ELF-1 (cell line): ENCODE measurements around the gene PTGS2.
A peak's percentile ranks its signal among the peaks of the same experiment; 100 is the strongest.
"Not testable (repeated sequence)": the region's sequence is repeated elsewhere in the genome, so short reads cannot be mapped to it uniquely, and the experiment has no call there.

ENCODE experiments used
- DNase-seq: peaks from one replicate; pipeline ENCODE4 v3.0.0-alpha.2; 2016; ENCODE audit warnings: low read depth, low spot score

The PTGS2 gene

GRCh38 chr1:186670297-186671135, 9.7 kb downstream of the PTGS2 start:
- DNase-seq: no peak

GRCh38 chr1:186669784-186670183, 10.4 kb downstream of the PTGS2 start:
- not testable (repeated sequence) for DNase-seq

- not testable (repeated sequence) for DNase-seq
These were observed 16.0 kb downstream of the PTGS2 start for GRCh38 chr1:186664217-186664616.

GRCh38 chr1:186662752-186663151, 17.5 kb downstream of the PTGS2 start:
- no peak for DNase-seq

GRCh38 chr1:186659890-186660341, 20.3 kb downstream of the PTGS2 start:
- DNase-seq: no peak

GRCh38 chr1:186658999-186659398, 21.2 kb downstream of the PTGS2 start:
- DNase-seq: no peak

GRCh38 chr1:186657481-186657880, 22.7 kb downstream of the PTGS2 start:
- DNase-seq: no peak

- DNase-seq: no peak
These were observed 24.3 kb downstream of the PTGS2 start for GRCh38 chr1:186655876-186656275.

- no peak for DNase-seq
These were observed 25.5 kb downstream of the PTGS2 start for GRCh38 chr1:186654741-186655140.

GRCh38 chr1:186653312-186653711, 26.9 kb downstream of the PTGS2 start:
- no peak for DNase-seq

GRCh38 chr1:186648613-186649012, 31.6 kb downstream of the PTGS2 start:
- no peak for DNase-seq

- DNase-seq: not testable (repeated sequence)
These were observed 32.2 kb downstream of the PTGS2 start for GRCh38 chr1:186647985-186648384.

- no peak for DNase-seq
These were observed 36.6 kb downstream of the PTGS2 start for GRCh38 chr1:186643614-186644013.

GRCh38 chr1:186637567-186637966, 42.7 kb downstream of the PTGS2 start:
- peak; percentile 71 for DNase-seq

GRCh38 chr1:186636786-186637185, 43.4 kb downstream of the PTGS2 start:
- no peak for DNase-seq

- no peak for DNase-seq
These were observed 45.7 kb downstream of the PTGS2 start for GRCh38 chr1:186634511-186634910.

- no peak for DNase-seq
These were observed 47.1 kb downstream of the PTGS2 start for GRCh38 chr1:186633116-186633515.

- DNase-seq: no peak
These were observed 50.9 kb downstream of the PTGS2 start for GRCh38 chr1:186629341-186629740.

- no peak for DNase-seq
These were observed 51.3 kb downstream of the PTGS2 start for GRCh38 chr1:186628910-186629309.

- DNase-seq: no peak
These were observed 53.2 kb downstream of the PTGS2 start for GRCh38 chr1:186627019-186627418.

- no peak for DNase-seq
These were observed 53.8 kb downstream of the PTGS2 start for GRCh38 chr1:186626356-186626932.

- DNase-seq: no peak
These were observed 56.7 kb downstream of the PTGS2 start for GRCh38 chr1:186623551-186623950.
